HK-2 (cell line): Measurements from ENCODE around the gene C9.
A peak's percentile ranks its signal among the peaks of the same experiment; 100 is the strongest.
"Not testable (repeated sequence)": the region's sequence is repeated elsewhere in the genome, so short reads cannot be mapped to it uniquely, and the experiment has no call there.

ENCODE experiments used
- DNase-seq: peaks from one replicate; pipeline ENCODE4 v3.0.0-alpha.2; 2018; ENCODE audit not compliant: unreplicated experiment

The C9 gene

DNA sequence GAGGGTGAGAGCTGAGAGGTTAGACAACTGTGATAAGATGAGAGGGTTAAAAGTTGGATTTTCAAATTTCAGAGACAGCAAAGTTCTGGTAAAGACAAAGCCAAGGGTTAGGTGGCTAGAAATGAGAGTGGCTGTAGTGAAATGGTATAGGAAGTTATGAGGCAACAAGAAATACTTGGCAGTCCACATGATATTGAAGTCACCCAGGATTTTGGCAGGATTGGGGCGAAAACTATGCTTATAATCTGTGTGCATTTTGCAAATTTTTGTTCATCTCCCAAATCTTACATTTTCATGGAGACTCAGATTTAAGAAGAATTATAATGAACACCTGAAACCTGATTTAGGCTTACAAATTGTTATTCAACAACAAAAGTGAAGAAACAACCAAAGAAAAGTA is 35.6 kb downstream of the C9 start:
- DNase-seq = no peak

DNA sequence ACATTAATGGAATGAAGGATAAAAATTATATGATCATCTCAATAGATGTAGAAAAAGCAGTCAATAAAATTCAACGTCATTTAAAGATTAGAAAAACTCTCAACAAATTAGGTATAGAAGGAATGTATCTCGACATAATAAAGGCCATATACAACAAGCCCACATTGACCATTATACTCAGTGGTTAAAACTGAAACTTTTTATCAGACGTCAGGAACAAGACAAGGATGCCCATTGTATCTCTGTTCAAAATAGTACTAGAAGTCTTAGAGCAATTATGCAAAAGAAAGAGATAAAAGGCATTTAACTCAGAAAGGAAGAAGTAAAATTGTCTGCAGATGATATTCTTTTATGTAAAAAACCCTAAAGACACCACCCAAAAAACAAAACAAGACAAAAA is 40.8 kb downstream of the C9 start:
- DNase-seq = no peak

DNA sequence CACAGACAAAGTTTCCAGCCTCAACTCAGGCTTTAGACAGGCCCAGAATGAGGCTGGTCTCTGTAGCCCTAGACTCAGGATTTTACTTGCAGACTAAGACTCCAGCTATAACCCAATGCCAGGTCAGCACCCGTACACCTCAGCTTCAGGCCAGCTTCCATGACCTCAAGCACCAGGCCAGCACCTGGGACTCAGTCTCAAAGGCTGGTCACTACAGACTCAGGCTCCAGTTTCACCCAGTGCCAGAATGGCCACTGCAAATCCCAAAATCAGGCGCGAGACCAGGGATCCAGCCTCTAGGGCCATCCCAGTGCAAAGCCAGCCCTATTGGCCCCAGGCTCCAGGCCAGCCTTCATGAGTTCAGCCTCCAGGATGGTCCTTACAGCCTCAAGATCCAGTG is 44.9 kb downstream of the C9 start:
- DNase-seq = no peak

DNA sequence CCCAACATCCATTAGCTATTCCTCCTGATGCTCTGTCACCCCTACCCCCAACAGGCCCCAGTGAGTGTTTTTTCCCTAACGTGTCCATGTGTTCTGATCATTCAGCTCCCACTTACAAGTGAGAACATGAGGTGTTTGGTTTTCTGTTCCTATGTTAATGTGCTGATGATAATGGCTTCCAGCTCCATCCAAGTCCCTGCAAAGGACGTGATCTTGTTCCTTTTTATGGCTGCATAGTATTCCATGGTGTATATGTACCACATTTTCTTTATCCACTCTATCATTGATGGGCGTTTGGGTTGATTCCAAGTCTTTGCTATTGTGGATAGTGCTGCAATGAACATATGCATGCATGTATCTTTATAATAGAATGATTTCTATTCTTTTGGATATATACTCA is 47.8 kb downstream of the C9 start:
- DNase-seq = not testable (repeated sequence)

DNA sequence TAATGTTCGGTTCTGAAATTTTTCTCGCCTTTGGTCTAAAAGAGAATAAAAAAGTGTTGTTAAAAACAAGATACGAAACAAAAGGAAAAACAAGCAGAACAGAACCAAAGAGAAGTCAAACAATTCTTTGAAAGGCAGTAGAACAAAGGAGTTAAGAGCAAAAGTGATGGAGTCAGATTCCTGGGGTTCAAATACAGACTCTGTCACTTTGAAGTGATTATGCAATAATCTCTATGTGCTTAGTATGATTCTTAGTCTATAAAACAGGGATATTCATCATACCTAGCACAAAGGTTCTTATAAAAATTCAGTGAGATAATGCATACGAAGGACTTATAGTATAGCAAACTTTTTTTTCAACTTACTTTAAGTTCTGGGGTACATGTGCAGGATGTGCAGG is 48.3 kb downstream of the C9 start:
- DNase-seq = no peak

DNA sequence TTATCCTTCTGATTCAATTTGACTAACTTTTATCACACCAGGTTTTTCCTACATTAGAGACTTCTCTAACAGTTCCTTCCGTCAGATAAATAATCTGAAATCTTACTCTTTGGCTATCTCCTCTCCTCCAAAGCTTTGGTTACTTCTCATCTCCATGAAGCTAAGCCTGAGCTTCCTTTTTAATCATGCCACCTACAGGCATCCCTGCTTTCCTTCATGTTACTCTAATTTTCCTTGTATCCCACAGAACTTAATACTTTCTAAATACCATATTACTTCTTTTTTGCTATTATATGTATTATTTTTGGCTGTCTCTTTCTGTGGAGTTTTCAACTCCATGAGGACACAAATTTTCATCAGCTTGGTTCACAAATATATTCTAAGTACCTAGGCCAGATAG is 49.7 kb downstream of the C9 start:
- DNase-seq = no peak

DNA sequence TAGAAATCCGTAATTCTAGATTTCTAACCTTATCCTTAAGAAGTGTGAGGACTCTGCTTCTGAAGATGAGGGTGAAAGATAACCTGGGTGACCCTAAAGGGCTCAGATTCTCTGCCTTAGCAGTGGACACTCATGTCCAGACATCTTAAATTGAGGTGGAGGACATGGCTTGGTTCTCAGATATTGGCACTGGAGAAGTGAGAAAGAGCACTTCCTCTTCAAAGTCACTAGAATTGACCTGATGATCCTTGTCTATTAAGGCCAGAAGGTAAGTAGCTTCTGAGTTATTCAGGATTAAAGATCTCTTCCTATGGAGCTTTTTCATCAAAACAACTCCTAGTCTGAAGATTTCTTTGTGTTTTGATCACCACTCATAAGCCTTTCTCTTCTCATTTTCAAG is 54.8 kb downstream of the C9 start:
- no peak for DNase-seq

DNA sequence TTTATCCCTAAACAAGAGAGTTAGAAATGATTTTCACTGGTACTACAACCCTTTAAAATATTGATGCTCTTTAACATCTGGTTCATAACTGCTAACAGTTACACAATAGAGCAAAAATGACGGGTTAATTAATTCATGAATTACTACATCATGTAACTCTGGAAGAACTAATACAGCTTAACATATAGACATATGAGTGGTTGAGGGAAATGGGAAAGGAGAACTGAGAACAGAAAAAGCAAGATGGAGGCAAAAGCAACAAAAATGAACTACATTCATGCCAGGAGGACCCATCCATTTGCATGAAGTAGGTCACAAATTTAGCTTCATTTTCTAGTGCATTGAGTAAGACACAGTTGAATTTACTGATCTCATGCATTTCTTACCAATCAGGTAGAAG is 61.8 kb downstream of the C9 start:
- no peak for DNase-seq

DNA sequence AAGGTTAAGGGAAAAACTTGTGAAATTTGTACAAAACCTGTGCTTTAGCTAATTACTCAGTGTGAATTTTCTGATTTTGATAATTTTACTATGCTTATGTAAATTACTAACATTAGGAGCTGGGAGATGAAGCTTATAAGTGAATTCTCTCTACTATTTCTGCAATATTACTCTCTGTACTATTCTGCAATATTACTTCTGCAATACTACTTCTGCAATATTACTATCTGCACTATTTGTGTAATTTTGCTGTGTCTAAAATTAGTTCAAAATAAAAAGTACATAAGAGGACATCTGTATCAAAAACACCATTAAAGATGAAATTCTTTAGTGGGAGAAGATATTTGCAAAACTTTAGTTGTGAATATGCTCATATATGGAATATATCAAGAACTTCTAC is 62.9 kb downstream of the C9 start:
- no peak for DNase-seq

DNA sequence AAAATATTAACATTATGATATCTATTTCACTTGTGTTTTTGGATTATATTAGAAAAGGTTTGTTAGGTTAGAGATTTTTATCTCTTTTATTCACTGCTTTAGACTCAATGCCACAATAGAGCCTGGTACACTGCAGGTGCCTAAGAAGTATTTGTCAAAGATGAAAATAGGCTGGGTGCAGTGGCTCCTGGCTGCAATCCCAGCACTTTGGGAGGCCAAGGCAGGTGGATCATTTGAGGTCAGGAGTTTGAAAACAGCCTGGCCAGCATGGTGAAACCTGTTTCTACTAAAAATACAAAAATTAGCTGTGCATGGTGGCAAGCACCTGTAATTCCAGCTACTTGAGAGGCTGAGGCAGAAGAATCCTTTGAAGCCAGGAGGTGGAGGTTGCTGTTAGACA is 64.3 kb downstream of the C9 start:
- no peak for DNase-seq

DNA sequence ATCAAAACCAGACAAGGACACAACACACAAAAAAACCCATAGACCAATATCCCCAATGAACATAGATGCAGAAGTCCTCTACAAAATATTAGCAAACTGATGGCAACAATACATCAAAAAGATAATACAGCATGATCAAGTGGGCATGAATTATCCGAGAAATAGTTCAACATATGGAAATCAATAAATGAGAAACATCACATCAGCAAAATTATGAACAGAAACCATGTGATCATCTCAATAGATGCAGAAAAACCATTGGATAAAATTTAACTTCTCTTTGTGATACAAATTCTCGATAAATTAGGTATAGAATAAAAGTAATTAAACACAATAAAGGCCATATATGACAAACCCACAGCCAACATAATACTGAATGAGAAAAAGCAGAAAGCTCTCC is 69.6 kb downstream of the C9 start:
- DNase-seq = no peak

DNA sequence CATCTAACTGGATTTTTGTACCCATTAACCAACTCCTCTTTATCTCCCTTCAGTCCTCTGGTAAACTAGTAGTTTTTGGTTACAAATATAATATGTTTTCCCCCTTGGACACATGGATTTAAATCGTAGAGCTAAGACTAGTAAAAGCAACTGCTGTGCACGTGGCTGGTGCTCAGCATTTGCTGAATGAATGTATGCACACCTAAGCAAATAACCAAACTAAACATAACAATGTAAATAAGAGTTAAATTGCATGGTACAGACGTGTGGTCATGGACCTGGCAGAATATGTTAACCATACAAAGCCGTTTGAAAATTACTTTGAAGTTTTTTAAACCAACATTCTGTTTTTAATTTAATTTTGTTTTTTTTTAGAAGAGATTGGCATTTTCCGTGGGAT is 79.7 kb downstream of the C9 start:
- no peak for DNase-seq

DNA sequence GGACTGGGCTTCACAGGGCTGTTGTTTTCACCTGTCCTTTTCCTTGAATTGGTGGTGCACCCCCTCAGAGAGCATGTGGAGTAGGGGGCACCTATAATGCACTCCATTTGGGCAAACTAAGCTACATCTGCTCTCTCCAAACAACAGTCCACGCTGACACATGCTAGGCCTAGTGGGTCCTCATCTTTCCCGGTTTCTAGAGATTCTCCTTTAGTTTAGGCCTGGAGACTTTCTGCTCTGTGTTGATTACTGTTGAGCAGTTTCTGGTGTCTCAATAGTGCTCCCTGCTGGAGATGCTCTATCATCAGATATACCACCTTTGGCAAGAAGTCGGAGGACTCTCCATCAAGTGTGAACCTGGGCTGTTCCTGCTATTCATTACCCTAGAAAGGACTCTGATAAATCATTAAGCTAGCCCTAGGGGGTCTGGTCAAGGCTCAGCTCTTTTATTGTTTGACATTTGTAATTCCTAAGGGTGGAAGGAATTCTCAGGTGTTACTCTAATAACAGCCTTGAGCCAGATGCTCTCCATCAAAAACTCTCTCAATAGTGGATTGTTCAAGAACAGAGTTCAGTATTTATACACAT is 81.0 kb downstream of the C9 start:
- DNase-seq = peak; percentile 9

DNA sequence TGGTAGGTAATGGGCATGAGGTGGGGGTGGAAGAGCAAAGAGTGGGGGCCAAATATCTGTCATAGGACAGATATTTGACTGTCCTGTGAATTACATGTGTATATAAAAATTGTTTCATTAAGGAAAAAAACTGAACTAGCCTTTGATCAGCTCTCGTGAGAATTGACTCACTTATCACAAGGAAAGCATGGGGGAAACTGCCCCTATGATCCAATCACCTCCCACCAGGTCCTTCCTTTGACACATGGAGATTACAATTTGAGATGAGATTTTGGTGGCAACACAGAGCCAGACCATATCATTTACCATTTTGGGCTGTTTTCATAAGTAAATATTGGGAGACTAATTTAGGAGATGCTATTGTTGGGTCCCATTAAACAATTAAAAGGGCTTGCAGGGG is 81.7 kb downstream of the C9 start:
- no peak for DNase-seq

DNA sequence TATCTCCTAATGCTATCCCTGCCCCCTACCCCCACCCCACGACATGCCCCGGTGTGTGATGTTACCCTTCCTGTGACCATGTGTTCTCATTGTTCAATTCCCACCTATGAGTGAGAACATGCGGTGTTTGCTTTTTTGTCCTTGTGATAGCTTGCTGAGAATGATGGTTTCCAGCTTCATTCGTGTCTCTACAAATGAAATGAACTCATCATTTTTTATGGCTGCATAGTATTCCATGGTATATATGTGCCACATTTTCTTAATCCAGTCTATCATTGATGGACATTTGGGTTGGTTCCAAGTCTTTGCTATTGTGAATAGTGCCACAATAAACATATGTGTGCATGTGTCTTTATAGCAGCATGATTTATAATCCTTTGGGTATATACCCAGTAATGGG is 88.4 kb downstream of the C9 start:
- not testable (repeated sequence) for DNase-seq

DNA sequence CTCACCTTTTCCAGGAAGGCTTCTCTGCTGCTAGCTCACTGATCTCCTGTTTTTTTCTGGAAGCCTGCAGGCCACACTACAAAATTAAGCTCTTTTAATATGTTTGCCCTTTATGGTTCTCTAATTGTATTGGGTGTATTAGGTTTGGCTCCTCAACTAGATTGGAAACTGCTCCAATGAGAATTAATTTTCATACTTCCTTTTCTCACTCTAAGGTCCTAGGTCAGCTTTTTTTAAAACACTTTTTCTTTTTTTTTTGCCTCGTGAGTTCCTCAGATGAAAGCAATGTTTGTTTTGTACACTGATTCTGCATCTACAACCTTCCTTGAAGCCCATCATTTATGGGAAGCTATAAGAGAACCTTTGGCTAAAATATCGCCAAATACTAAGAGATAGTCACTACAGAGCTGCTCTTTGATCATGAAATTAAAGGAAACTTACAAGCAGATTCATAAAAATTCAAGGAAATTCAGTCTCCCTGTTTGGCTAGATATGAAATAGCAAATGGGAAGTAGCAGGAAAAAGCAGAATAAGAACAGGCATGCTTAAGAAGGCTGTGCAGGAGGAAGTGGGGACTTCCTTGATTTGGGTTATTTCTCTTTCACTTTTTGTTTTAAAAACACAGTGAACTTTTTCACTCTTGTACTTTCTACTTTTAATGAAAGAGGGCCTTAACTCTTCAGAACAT is 89.8 kb downstream of the C9 start:
- no peak for DNase-seq

DNA sequence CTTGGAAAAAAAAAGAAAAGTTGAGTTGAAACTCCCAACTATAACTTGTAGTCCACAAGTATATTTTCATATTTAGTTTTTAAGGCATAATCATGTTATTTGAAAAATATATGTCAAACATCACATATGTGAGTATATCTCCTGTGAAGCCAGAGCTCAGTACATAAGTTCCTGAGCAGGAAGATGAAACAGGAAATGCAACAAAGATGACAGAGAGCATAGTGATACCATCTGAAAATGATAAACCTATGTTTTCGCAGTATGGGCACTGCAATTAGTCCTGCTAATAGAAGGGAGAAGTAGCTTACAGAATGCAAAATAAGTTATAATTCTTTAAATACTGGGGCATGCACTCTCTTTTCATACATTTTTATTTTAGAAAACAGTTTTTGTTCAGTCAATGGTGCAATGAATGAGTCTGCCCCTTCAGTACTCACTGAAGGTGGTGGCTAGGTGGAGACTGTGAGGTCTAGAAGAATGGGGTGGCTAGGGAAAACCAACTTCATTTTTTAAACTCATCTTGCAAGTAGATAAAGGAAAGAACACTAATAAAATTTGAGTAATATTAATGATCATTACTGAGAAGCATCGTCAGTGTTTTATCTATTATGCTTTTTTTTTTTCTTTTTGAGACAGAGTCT is 90.9 kb downstream of the C9 start:
- DNase-seq = no peak

DNA sequence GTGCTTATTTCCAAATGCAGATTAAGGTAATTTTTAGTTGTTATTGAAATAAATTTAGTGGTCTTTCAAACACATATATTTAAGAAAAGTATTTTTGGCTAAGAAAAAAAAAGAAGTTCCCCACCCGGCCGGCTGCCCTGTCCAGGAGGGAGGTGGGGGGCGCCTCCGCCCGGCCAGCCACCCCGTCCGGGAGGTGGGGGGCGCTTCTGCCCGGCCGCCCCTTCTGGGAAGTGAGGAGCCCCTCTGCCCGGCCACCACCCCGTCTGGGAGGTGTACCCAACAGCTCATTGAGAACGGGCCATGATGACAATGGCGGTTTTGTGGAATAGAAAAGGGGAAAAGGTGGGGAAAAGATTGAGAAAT is 91.4 kb downstream of the C9 start:
- not testable (repeated sequence) for DNase-seq

DNA sequence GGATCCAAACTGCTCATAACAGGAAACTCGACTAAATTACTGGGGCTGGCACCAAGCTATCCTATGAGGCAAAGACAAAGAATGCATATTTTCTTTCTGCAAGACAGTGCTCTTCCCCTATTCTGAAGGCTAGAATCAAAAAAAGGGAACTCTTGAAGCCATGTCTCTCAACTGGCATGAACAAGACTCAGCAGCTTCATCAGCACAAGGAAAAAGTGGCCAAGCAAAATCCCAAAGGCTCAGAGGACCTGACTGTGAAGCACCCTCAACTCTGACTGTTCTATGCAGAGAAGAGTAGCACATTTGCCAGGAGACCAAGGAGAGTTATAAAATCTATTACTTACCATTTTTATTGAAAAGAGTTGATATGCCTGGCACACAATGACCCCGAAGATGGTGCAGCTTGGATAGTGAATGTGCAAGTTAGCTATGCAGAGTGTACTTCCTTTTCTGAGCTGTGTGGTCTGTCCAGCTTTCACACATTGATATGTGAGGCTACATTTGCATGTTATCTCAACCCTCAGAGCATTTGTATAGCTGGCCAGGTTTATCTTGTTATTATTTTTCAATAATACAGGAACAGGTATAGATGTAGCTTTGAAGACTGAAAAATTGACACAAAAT is 94.0 kb downstream of the C9 start:
- DNase-seq = no peak

DNA sequence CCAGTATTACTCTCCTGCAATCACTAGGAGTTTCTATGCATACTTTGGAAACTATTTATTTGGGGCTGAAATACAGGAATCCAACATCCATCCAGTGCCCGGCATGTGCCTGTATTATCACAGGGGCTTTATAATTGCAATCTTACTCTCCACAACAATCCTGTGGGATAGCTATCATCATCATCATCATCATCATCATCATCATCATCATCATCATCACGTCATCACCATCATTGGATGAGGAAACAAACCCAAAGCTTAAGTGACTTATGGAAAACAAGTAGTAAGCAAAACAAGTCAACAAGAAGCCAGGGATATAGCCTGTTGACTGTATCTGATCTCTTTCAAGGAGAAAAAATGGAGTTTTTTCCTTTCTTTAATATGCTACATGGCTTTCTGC is 97.1 kb downstream of the C9 start:
- no peak for DNase-seq

DNA sequence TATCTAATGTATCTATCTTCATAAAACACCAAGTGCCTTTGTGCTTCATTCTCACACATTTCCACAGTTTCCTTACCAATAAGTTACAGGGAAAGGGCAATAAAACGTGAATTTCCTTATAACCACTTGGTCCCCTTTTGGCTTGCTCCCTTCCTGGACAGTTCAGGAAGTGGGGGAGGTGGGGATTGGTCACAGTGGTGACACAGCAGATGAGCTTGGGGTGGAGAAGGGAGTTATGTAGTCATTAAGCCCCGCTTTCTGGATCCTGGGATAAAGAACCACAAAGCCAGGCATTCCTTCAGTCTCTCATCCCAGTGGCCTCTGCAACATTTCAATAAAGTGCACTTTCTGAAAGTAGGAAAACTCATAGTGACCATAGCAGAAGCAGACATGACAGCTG is 97.9 kb downstream of the C9 start:
- no peak for DNase-seq

DNA sequence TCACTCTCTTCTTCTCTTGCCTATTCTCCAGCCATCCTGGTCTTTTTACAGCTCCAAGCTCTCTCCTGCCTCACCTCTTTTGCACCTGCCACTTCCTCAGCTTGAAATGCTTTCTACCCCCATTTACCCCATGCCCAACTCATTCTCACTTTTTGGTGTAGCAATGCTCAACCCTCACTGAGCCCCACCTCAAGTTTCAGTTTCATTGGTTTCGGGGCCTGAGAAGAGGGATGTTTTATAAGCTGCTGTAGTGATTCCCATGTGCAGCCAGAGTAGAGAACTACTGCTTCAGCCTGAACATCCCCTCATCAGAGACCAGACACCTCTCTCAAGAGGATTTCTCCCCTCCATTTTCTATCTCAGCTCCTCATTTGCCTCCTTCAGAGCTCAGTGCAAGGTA is 99.8 kb downstream of the C9 start:
- DNase-seq = no peak

DNA sequence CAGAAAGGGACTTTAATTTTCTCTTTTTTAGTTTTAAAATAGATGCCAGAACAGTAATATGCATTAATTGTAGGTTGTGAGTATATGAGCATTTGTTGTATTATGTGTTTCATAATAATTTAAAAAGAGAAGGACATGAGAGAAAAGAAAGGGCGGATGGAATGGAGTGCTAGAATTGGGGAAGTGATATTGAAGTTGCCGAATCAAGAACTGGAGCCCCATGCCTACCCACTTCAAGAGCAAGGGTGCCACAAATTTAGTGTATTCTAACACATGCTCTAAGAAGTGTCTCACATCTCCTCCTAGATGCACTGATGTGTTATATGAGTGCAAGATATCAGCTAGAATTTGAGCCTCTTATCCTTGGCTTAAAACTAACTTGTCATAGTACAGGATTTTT is 101.3 kb downstream of the C9 start:
- DNase-seq = no peak
